LNCaP clone FGC (cell line): ENCODE measurements around the gene PTPRD.

Source experiments
- DNase-seq: peaks from one replicate; pipeline ENCODE4 v3.0.0-alpha.2; 2011; ENCODE audit warnings: low read depth
- H3K4me3 ChIP-seq: 2 replicates; pipeline ENCODE4 v1.5.1; 2011; ENCODE audit warnings: mild to moderate bottlenecking, low read depth, low read length, control low read depth
- TF ChIP-seq, protein P1 (sequence below): IDR thresholded peaks from 2 replicates; pipeline ENCODE4 v1.5.1; 2012; ENCODE audit warnings: mild to moderate bottlenecking; ENCODE audit not compliant: control insufficient read depth, insufficient read depth; ENCODE audit errors: extremely low read depth

The PTPRD gene

DNA sequence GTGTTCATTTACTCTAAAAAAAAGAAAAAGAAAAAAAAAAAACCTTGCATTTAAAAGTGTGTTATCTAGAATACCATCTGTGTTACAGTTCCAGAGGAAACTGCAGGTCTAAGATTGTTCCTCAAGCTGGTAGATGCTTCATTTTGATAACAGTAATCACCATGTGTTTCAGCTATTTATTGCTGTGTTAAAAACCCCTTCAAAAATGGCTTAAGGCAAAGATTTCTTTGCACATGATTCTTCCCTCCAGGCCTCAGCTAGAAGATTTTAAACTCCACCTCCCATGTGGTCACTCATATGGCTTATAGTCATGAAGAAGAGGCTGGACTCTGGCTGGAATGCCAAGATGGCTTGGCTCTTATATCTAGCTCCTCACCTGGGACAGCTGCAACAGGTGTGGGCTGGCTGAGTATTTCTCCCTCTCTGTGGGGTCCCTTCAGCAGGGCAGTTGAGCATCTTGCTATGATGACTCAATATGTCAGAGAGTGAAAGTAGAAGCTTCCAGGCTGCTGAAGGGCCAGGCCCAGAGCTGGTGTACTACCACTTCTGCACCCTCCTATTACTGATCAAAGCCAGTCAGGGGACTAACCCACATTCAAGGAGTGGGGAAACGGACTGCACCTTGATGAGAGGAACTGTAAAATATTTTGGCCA is 1892.8 kb downstream of the PTPRD start:
- TF ChIP-seq, protein P1, sequence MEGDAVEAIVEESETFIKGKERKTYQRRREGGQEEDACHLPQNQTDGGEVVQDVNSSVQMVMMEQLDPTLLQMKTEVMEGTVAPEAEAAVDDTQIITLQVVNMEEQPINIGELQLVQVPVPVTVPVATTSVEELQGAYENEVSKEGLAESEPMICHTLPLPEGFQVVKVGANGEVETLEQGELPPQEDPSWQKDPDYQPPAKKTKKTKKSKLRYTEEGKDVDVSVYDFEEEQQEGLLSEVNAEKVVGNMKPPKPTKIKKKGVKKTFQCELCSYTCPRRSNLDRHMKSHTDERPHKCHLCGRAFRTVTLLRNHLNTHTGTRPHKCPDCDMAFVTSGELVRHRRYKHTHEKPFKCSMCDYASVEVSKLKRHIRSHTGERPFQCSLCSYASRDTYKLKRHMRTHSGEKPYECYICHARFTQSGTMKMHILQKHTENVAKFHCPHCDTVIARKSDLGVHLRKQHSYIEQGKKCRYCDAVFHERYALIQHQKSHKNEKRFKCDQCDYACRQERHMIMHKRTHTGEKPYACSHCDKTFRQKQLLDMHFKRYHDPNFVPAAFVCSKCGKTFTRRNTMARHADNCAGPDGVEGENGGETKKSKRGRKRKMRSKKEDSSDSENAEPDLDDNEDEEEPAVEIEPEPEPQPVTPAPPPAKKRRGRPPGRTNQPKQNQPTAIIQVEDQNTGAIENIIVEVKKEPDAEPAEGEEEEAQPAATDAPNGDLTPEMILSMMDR: no peak
- no peak for DNase-seq
- no peak overlapping the region for H3K4me3 ChIP-seq

DNA sequence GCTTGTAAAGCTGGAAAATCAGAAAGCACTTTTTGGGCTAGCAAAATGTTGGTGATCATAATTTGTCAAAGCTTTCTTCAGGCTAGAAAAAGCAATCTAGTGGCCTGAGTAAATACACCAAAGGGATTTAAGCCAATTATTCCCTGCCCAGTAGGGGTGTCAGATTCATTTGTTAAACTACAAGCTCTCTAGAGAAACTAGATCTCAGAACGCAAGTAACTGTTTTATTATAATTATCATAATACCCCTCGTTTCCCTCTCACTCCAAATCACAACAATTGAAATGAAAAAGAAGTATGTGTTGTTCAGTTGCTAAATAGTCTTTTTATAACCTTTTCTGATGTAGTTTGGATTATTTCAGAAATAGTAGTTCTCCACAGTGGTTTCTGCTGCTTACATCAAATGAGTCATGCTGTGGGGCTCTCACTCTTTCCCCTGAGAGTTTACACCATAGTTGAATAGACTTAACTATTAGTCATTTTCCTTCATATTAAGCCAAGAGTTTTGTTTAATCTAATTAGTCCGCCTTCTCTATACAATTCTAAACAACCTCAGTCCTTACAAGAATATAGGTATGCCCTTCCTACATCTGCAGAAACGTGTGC is 1894.6 kb downstream of the PTPRD start:
- TF ChIP-seq, protein P1: no peak
- no peak overlapping the region for H3K4me3 ChIP-seq
- DNase-seq: no peak

DNA sequence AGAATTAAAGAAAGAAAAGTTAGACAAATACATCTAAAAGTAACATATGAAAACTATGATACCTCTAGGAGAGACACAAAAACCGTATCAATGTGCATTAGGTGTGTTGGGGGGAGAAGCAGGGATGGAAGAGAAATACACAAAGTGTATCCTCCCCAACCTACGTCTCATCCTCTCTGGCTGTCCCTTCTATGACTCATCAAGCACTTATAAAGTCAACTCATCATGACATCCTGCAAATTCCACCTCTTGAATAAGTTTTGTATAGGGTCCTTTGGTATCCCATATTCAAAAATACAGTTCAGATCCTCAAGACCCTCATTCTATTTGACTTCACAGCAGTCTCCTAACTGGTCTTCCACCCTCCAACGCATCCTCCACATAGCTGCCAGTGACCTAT is 1895.7 kb downstream of the PTPRD start:
- DNase-seq: no peak
- TF ChIP-seq, protein P1: no peak
- H3K4me3 ChIP-seq: no peak overlapping the region

DNA sequence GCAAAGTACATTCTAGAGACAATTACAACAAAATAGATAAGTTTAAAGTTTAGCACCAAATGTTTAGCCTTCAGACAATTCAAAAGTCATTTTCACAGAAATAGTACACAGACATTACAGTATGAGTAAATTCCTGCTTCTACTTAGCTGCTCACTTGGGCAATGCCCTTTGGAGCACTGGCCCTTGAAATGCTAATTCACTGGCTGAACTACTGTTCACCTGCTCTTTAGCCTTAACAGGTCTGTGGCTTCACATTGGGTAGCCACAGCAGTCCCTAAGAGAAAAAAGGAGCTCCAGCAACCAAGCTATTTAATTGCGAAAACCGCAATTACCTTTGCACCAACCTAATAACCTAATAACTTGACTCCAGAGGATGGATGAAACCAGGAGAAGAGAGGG is 1897.0 kb downstream of the PTPRD start:
- H3K4me3 ChIP-seq: no peak overlapping the region
- no peak for DNase-seq
- TF ChIP-seq, protein P1: no peak

DNA sequence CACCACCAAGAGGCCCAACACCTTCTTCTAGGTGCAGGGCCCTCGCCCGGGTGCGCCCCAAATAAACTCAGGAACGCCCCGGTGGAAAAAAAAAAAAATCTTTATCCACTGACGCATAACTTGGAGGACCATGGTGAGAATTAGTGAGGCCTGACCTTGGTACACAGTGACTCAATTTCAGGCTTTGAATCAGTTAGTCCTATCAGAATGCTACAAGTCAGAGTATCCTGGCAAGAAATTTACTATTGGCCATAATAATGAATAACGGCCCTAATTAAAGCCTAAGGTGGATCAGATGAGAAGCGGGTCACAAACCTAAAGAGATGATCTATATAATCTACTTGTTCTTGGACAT is 1899.0 kb downstream of the PTPRD start:
- H3K4me3 ChIP-seq: no peak overlapping the region
- TF ChIP-seq, protein P1: no peak
- no peak for DNase-seq

DNA sequence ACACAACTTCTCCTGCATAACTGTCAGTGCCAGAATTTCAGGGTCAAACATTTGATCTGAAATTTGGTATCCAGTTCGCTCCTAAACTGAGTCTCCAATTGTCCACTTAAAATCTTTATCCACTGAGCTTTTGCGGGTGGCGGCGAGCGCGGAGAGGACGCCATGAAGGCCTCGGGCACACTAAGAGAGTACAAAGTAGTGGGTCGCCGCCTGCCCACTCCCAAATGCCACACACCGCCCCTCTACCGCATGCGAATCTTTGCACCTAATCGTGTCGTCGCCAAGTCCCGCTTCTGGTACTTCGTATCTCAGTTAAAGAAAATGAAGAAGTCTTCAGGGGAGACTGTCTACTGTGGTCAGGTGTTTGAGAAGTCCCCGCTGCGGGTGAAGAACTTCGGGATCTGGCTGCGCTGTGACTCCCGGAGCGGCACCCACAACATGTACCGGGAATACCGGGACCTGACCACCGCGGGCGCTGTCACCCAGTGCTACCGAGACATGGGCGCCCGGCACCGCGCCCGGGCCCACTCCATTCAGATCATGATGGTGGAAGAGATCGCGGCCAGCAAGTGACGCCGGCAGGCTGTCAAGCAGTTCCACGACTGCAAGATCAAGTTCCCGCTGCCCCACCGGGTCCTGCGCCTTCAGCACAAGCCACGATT is 1899.5 kb downstream of the PTPRD start:
- TF ChIP-seq, protein P1: no peak
- DNase-seq: no peak

More for the DNA sequence above, 1899.5 kb downstream of the PTPRD start:
- H3K4me3 ChIP-seq: no peak overlapping the region
